Renal cortical epithelial cell (primary cell): Measurements from ENCODE around the gene CIITA. TPM values are rescaled to one million over a fixed set of nuclear protein-coding genes. Genes with fewer than 3 reads are reported as not detected.

Source experiments
- DNase-seq: peaks from one replicate; pipeline ENCODE4 v3.0.0-alpha.2; 2011; ENCODE audit warnings: low read depth
- total RNA-seq: library from RNA; depleted of rRNA; stranded (reverse); fragments of >200 nt; gene quantifications from 2 replicates; pipeline ENCODE4 v1.2.3, GENCODE V29; 2014

CIITA gene
- total RNA-seq, 1 donor from 2014 or later: 0.65 TPM

- DNase-seq: no peak
Measured at GRCh38 chr16:10982465-10983150, 105.6 kb downstream of the CIITA start.

DNA sequence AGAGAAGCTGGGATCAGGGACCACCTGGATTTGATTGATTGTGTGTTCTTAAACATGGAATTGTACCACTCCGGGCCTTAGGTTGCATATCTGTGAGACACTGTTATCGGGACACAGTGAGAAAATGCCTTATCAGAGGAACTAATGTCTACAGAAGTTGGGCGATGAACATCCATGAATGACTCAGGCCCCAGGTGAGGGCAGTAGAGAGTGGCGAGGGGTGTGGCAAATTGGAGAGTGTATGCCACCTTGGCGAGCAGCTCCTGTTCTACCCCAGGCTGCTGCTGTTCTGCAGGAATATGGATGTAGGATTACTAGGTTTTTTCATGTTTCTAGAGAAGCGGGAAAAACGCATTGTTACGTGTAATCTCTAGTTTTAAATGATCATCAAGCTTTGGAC is 106.2 kb downstream of the CIITA start:
- DNase-seq: no peak

DNA sequence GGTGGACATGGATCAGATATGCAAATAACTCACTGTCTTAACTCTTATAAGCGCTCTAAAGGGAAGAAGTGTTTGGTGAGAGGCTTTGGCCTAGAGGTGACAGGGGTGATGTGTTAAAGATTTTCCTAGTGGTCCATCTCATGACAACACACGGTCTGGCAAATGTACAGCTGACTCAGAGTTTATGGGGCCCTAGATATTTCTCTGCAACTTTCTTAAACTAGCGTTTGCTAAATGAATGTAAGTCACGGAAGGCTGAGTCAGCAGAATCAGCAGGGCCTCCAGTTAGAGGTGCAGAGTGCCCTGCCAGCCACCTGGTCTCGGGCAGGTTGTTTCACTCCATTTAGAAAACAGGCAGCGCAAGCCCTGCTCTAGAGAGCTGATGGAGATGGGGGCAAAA is 107.5 kb downstream of the CIITA start:
- DNase-seq: no peak

Other genes with a start within 250 kb of the CIITA start
- 0.25 TPM in 1 of 2 replicates, not detected in the other for gene TEKT5, start 182.3 kb upstream of the CIITA start, total RNA-seq
- gene NUBP1, start 133.4 kb upstream of the CIITA start, total RNA-seq: 21.9 and 22.5 TPM in 2 replicates
- gene TVP23A, start 58.4 kb upstream of the CIITA start, total RNA-seq: 0.05 TPM in 1 of 2 replicates, not detected in the other
- gene DEXI, start 65.3 kb downstream of the CIITA start, total RNA-seq: 29.2 and 47.1 TPM in 2 replicates
- 13.2 and 48.3 TPM in 2 replicates for gene CLEC16A, start 67.4 kb downstream of the CIITA start, total RNA-seq